NB4 (cell line): ENCODE measurements around the gene RNF126.
"Not testable (repeated sequence)": the region's sequence is repeated elsewhere in the genome, so short reads cannot be mapped to it uniquely, and the experiment has no call there.

Source experiments
- DNase-seq: peaks from one replicate; pipeline ENCODE4 v3.0.0; 2010; ENCODE audit warnings: low read depth
- H3K4me3 ChIP-seq: one replicate; pipeline ENCODE4 v1.5.1; 2011; ENCODE audit warnings: mild to moderate bottlenecking, low read depth, low read length, moderate library complexity
- CTCF ChIP-seq: IDR thresholded peaks from one replicate; pipeline ENCODE4 v1.5.1; 2012; ENCODE audit warnings: low read depth, low read length
- MAX ChIP-seq: IDR thresholded peaks from 2 replicates; pipeline ENCODE4 v1.6.1; 2011; ENCODE audit warnings: low read depth, low read length
- MYC ChIP-seq: IDR thresholded peaks from 2 replicates; pipeline ENCODE4 v1.6.1; 2011; ENCODE audit warnings: low read depth, low read length
- POLR2A ChIP-seq: IDR thresholded peaks from 2 replicates; pipeline ENCODE4 v1.6.1; 2011; ENCODE audit warnings: mild to moderate bottlenecking; ENCODE audit not compliant: insufficient read length; ENCODE audit errors: extremely low read depth

Gene RNF126

GRCh38 chr19:708154-709143 is 45.4 kb upstream of the RNF126 start, which contains the start of gene PALM:
Gene PALM (plus strand): TSS chr19:708935. CDS start chr19:709147, 212 bp downstream.
- TF ChIP-seq MAX (no peak), MYC (no peak), CTCF (no peak), POLR2A (no peak)
- peak; percentile 37 for DNase-seq
- no peak within 1 kb of the TSS for H3K4me3 ChIP-seq

- H3K4me3 ChIP-seq, result no peak overlapping the region
- TF ChIP-seq POLR2A (no peak), CTCF (no peak), MAX (no peak), MYC (no peak)
- no peak for DNase-seq
Measured at GRCh38 chr19:704447-704741, 41.4 kb upstream of the RNF126 start.

GRCh38 chr19:703651-704446 is 40.8 kb upstream of the RNF126 start:
- DNase-seq, result peak; percentile 84
- TF ChIP-seq POLR2A, result no peak
- no peak for TF ChIP-seq MAX
- TF ChIP-seq CTCF, result no peak
- no peak for TF ChIP-seq MYC
- H3K4me3 ChIP-seq, result no peak overlapping the region

GRCh38 chr19:703329-703650 is 40.3 kb upstream of the RNF126 start:
- TF ChIP-seq MAX, result no peak
- no peak for TF ChIP-seq POLR2A
- TF ChIP-seq CTCF, result no peak
- no peak for TF ChIP-seq MYC
- DNase-seq, result no peak
- no peak overlapping the region for H3K4me3 ChIP-seq

GRCh38 chr19:702847-703246 is 39.8 kb upstream of the RNF126 start:
- not testable (repeated sequence) for H3K4me3 ChIP-seq, DNase-seq

GRCh38 chr19:699885-700284 is 36.9 kb upstream of the RNF126 start:
- H3K4me3 ChIP-seq, result not testable (repeated sequence)
- DNase-seq, result peak; percentile 86

- H3K4me3 ChIP-seq, result not testable (repeated sequence)
Measured at GRCh38 chr19:698529-698928, 35.5 kb upstream of the RNF126 start.

More at GRCh38 chr19:698529-698928, 35.5 kb upstream of the RNF126 start:
- peak; percentile 24 for DNase-seq
